C4-2B (cell line): Measurements from ENCODE around the gene CDKAL1.

Experiments used
- H3K27ac ChIP-seq: fragments of 450-650 bp; 2 replicates; pipeline ENCODE4 v1.5.1; 2017
- CTCF ChIP-seq: fragments of 450-650 bp; conservative IDR thresholded peaks from 2 replicates; pipeline ENCODE4 v1.5.1; 2017; ENCODE audit warnings: mild to moderate bottlenecking
- ZFX ChIP-seq: fragments of 450-650 bp; IDR thresholded peaks from 2 replicates; pipeline ENCODE4 v1.6.1; 2017

Gene CDKAL1

GRCh38 chr6:20998748-20999448 is 464.6 kb downstream of the CDKAL1 start:
- TF ChIP-seq ZFX: no peak
- TF ChIP-seq CTCF: no peak
- no peak overlapping the region for H3K27ac ChIP-seq

GRCh38 chr6:21000331-21000801 is 466.1 kb downstream of the CDKAL1 start:
- H3K27ac ChIP-seq: no peak overlapping the region
- TF ChIP-seq CTCF (no peak), ZFX (no peak)

DNA sequence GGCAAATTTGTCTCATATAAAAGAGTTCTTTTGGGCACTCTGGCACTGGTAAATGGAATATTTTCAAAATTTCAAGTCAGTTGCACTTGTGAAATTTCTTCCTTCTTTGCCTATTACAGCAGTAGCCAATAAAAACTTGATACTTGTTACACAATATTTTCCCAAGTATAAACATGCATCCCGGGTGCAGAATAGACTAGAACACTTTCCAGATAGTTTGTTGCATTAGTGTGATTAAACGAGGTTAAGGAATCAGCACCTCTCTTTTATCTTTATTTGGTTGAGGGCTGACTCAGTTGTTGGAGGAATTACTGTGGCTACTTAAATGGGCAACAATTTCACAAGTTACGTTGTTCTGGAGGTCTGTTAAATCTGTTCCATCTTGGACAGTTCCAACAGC is 467.5 kb downstream of the CDKAL1 start:
- TF ChIP-seq CTCF: no peak
- no peak for TF ChIP-seq ZFX
- H3K27ac ChIP-seq: no peak overlapping the region

DNA sequence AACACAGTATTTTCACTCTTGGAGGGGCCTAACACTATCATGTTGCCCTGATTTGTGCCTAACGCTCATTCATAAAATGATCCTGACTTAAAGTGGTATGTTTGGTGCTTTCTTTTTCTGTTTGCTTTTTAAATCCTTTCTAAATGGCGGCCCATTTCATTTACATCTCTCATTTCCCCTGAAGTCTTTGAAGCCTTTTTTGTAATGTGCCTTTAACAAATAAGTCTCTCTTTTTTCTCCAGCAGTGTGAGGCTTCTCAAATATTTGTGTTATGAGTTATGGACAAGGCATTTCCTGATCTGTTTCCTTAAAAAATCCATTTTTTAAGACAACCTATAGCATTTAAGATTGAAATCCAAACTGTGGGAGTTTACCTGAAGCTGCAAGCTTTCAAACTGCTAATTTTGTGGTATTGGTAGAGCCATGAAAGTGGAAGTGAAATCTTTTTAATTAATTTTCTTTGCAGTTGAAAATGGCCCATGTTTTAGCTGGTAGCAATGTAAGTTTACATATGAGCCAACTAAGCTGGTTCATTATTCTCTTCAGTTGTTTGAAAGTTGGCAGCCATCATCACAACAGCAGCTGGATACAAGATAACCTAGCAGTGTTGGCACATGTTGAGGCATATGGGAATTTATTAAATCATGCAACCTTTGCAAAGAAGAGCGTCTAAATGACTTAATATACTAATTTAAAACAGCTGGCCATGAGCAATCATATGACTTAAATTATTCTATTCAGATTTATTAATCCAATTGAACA is 469.7 kb downstream of the CDKAL1 start:
- no peak for TF ChIP-seq ZFX
- no peak for TF ChIP-seq CTCF
- no peak overlapping the region for H3K27ac ChIP-seq

GRCh38 chr6:21005816-21006570 is 471.7 kb downstream of the CDKAL1 start:
- no peak overlapping the region for H3K27ac ChIP-seq
- TF ChIP-seq CTCF (no peak), ZFX (no peak)

GRCh38 chr6:21019614-21020013 is 485.4 kb downstream of the CDKAL1 start:
- TF ChIP-seq CTCF: peak; percentile 35
- no peak for TF ChIP-seq ZFX
- no peak overlapping the region for H3K27ac ChIP-seq
